Glutamatergic neuron (in vitro differentiated cells): ENCODE results near the gene IRX4. TPM values are rescaled to one million over a fixed set of nuclear protein-coding genes. Genes with fewer than 3 reads are reported as not detected.

Experiments
- DNase-seq: peaks from one replicate; pipeline ENCODE4 v3.0.0; 2022
- H3K27ac Mint-ChIP-seq: one replicate; pipeline ENCODE4 v1.8.0; 2020; ENCODE audit warnings: mild to moderate bottlenecking, mixed read lengths, inconsistent platforms; ENCODE audit not compliant: unreplicated experiment
- H3K27me3 Mint-ChIP-seq: one replicate; pipeline ENCODE4 v1.8.0; 2020; ENCODE audit warnings: mild to moderate bottlenecking, moderate library complexity, mixed read lengths, inconsistent platforms; ENCODE audit not compliant: unreplicated experiment
- H3K36me3 Mint-ChIP-seq: one replicate; pipeline ENCODE4 v1.8.0; 2020; ENCODE audit warnings: mild to moderate bottlenecking, mixed read lengths, inconsistent platforms; ENCODE audit not compliant: unreplicated experiment
- H3K4me1 Mint-ChIP-seq: one replicate; pipeline ENCODE4 v1.8.0; 2020; ENCODE audit warnings: mild to moderate bottlenecking, low read depth, mixed read lengths, inconsistent platforms; ENCODE audit not compliant: unreplicated experiment
- H3K4me3 Mint-ChIP-seq: one replicate; pipeline ENCODE4 v1.8.0; 2020; ENCODE audit warnings: mild to moderate bottlenecking, mixed read lengths, inconsistent platforms; ENCODE audit not compliant: unreplicated experiment
- H3K9me3 Mint-ChIP-seq: one replicate; pipeline ENCODE4 v1.8.0; 2020; ENCODE audit warnings: mild to moderate bottlenecking, moderate library complexity, mixed read lengths, inconsistent platforms; ENCODE audit not compliant: unreplicated experiment
- total RNA-seq: library from RNA; stranded (reverse); fragmentation: NEBNext Ultra II Directional; extraction: Animal tissue kit (Norgen Biotek cat#: 25700); gene quantifications from one replicate; pipeline ENCODE4 v1.2.1, GENCODE V29; 2021; ENCODE audit not compliant: unreplicated experiment
- TF ChIP-seq, protein P1 (sequence below): fragments of 200-600 bp; sonication (generic); IDR thresholded peaks from one replicate; pipeline ENCODE4 v1.5.0; 2021; ENCODE audit not compliant: partially characterized antibody, unreplicated experiment

Gene IRX4
- total RNA-seq, 1 donor from 2014 or later: 0.20 TPM

DNA sequence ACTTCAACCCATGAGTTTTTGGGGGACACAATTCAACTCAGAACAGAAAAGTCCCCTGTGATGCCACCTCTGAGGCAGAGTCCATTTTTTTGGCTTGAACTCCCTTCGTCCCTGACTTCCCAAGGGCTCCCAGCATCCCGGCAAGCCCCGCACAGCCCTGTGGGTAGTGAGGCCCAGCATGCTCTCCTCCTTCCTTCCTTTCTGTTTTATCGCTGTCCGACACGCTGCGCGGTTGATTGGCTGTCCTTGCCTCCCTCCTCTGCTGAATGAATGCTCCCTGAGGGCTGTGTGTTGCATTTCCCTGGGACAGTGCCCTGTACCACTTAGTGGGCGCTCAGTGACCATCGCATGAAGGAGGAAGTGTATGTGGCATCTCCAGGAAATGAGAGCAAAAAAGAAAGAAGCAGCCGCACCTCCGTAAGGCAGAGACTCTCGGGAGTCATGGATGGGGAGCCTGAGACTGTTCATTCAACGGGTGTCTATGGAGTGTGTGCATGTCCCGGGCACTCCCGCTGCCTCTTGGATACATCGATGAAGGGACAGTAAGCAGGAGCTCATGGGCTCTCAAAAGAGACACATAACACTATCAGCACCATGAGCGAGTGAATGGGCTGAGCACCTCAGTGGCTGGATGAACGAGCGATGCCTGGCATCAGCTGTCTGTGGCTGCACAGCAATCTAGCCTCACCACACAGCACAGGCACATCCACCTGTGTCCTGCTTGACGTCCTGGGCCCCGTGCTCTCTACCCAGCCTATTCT, 10.1 kb upstream of the IRX4 start:
- TF ChIP-seq, protein P1, sequence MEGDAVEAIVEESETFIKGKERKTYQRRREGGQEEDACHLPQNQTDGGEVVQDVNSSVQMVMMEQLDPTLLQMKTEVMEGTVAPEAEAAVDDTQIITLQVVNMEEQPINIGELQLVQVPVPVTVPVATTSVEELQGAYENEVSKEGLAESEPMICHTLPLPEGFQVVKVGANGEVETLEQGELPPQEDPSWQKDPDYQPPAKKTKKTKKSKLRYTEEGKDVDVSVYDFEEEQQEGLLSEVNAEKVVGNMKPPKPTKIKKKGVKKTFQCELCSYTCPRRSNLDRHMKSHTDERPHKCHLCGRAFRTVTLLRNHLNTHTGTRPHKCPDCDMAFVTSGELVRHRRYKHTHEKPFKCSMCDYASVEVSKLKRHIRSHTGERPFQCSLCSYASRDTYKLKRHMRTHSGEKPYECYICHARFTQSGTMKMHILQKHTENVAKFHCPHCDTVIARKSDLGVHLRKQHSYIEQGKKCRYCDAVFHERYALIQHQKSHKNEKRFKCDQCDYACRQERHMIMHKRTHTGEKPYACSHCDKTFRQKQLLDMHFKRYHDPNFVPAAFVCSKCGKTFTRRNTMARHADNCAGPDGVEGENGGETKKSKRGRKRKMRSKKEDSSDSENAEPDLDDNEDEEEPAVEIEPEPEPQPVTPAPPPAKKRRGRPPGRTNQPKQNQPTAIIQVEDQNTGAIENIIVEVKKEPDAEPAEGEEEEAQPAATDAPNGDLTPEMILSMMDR: no peak
- DNase-seq: no peak
- H3K9me3 Mint-ChIP-seq: peaks cover 3% of the 10 kb centered on the region
- H3K4me3 Mint-ChIP-seq: no peak overlapping the region
- peaks cover 11% of the 10 kb centered on the region for H3K4me1 Mint-ChIP-seq
- peaks cover 7% of the 10 kb centered on the region for H3K27me3 Mint-ChIP-seq
- peaks cover 5% of the 10 kb centered on the region for H3K36me3 Mint-ChIP-seq
- no peak overlapping the region for H3K27ac Mint-ChIP-seq

GRCh38 chr5:1892211-1892610, 9.5 kb upstream of the IRX4 start:
- TF ChIP-seq, protein P1: no peak

DNA sequence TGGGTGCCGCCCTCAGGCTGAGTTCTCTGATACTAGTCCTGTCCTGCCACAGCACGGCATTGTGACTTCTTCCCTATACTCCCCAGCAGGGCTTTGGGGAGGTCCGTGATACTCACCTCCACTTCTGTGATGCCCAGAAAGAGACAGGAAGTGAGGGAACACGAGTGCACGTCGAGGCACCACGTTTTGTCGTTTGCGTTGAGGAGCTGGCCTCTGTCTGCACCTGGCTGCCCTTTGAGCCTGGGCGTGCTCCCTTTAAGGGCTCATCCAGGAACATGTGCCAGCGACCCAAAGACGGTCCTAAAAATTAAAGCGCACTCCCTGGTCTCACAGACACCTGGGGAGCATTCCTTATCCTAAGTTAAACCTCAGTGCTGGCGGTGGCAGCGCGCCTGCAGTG, 8.7 kb upstream of the IRX4 start:
- TF ChIP-seq, protein P1: no peak
- Mint-ChIP-seq H3K27me3 (peaks cover 7% of the 10 kb centered on the region), H3K36me3 (peaks cover 5% of the 10 kb centered on the region), H3K4me1 (peaks cover 11% of the 10 kb centered on the region), H3K4me3 (no peak overlapping the region), H3K27ac (no peak overlapping the region), H3K9me3 (peaks cover 3% of the 10 kb centered on the region)
- no peak for DNase-seq

More at GRCh38 chr5:1892211-1892610, 9.5 kb upstream of the IRX4 start:
- H3K9me3 Mint-ChIP-seq: peaks cover 3% of the 10 kb centered on the region
- peaks cover 7% of the 10 kb centered on the region for H3K27me3 Mint-ChIP-seq
- no peak overlapping the region for H3K27ac Mint-ChIP-seq
- peaks cover 5% of the 10 kb centered on the region for H3K36me3 Mint-ChIP-seq
- DNase-seq: no peak
- peaks cover 11% of the 10 kb centered on the region for H3K4me1 Mint-ChIP-seq
- no peak overlapping the region for H3K4me3 Mint-ChIP-seq

DNA sequence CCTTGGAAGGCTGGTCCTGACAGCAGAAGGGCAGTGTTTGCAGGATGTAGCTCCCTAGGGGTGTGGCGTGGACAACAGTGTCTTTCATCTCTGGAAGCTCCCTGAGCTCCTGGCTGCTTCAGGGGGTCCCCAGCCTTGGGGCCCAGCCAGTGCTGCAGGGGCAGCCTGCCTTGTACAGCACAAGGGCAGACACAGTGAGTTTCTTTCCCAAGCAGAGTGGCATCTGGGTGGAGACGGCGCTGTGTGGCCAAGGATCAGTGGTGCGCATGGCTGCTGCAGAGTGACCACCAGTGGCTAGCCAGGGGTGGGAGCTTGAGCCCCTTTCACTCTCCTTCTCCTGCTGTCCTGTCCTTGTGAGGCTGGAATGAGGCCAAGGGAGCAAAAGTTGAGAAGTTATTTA, 7.6 kb upstream of the IRX4 start:
- Mint-ChIP-seq H3K4me3 (no peak overlapping the region), H3K9me3 (peaks cover 3% of the 10 kb centered on the region), H3K27ac (no peak overlapping the region), H3K4me1 (peaks cover 11% of the 10 kb centered on the region), H3K36me3 (peaks cover 5% of the 10 kb centered on the region), H3K27me3 (peaks cover 9% of the 10 kb centered on the region)
- no peak for DNase-seq
- TF ChIP-seq, protein P1: no peak

- TF ChIP-seq, protein P1: no peak
- peaks cover 3% of the 10 kb centered on the region for H3K9me3 Mint-ChIP-seq
- no peak overlapping the region for H3K27ac Mint-ChIP-seq
- no peak overlapping the region for H3K4me3 Mint-ChIP-seq
- peaks cover 11% of the 10 kb centered on the region for H3K4me1 Mint-ChIP-seq
- H3K27me3 Mint-ChIP-seq: peaks cover 11% of the 10 kb centered on the region
- peaks cover 5% of the 10 kb centered on the region for H3K36me3 Mint-ChIP-seq
- no peak for DNase-seq
Observed at GRCh38 chr5:1889321-1890065, 6.8 kb upstream of the IRX4 start.
